WTC11 (cell line): Measurements from ENCODE around the gene CARMIL1. TPM values are rescaled to one million over a fixed set of nuclear protein-coding genes. Genes with fewer than 3 reads are reported as not detected.

Source experiments
- CBFB ChIP-seq: sonication (generic); formaldehyde crosslinking; IDR thresholded peaks from 2 replicates; pipeline ENCODE4 v1.8.1; 2022; ENCODE audit warnings: mild to moderate bottlenecking, low read depth, missing genetic modification reagents
- E2F5 ChIP-seq: sonication (generic); formaldehyde crosslinking; IDR thresholded peaks from 2 replicates; pipeline ENCODE4 v1.8.1; 2022; ENCODE audit warnings: mild to moderate bottlenecking, moderate library complexity, missing genetic modification reagents
- ELF4 ChIP-seq: sonication (generic); formaldehyde crosslinking; IDR thresholded peaks from 2 replicates; pipeline ENCODE4 v1.8.1; 2022; ENCODE audit warnings: low read depth, mild to moderate bottlenecking, moderate library complexity, missing genetic modification reagents
- ESRRA ChIP-seq: sonication (generic); formaldehyde crosslinking; IDR thresholded peaks from 2 replicates; pipeline ENCODE4 v1.8.1; 2022; ENCODE audit warnings: mild to moderate bottlenecking, missing genetic modification reagents, borderline replicate concordance
- FOXJ3 ChIP-seq: sonication (generic); formaldehyde crosslinking; IDR thresholded peaks from 2 replicates; pipeline ENCODE4 v1.9.0; 2021; ENCODE audit warnings: missing genetic modification reagents, mild to moderate bottlenecking, borderline replicate concordance
- GABPB1 ChIP-seq: sonication (generic); formaldehyde crosslinking; IDR thresholded peaks from 2 replicates; pipeline ENCODE4 v1.8.1; 2023; ENCODE audit warnings: mild to moderate bottlenecking, missing genetic modification reagents
- JAZF1 ChIP-seq: fragments of 250-450 bp; sonication (Bioruptor Pico); IDR thresholded peaks from 2 replicates; pipeline ENCODE4 v1.9.0; 2021; ENCODE audit warnings: moderate library complexity, mild to moderate bottlenecking, inconsistent platforms
- JUN ChIP-seq: sonication (generic); formaldehyde crosslinking; IDR thresholded peaks from 2 replicates; pipeline ENCODE4 v1.8.0; 2023; ENCODE audit warnings: mild to moderate bottlenecking, missing genetic modification reagents
- MAX ChIP-seq: sonication (generic); formaldehyde crosslinking; IDR thresholded peaks from 2 replicates; pipeline ENCODE4 v1.8.0; 2022; ENCODE audit warnings: mild to moderate bottlenecking, missing genetic modification reagents
- MXD4 ChIP-seq: fragments of 250-450 bp; sonication (Bioruptor Pico); IDR thresholded peaks from 2 replicates; pipeline ENCODE4 v1.8.0; 2021; ENCODE audit warnings: mild to moderate bottlenecking, moderate library complexity, borderline replicate concordance
- MYBL2 ChIP-seq: sonication (generic); formaldehyde crosslinking; IDR thresholded peaks from 2 replicates; pipeline ENCODE4 v1.8.1; 2023; ENCODE audit warnings: mild to moderate bottlenecking, moderate library complexity, missing genetic modification reagents
- NFATC4 ChIP-seq: fragments of 250-450 bp; sonication (Bioruptor Pico); IDR thresholded peaks from 2 replicates; pipeline ENCODE4 v1.9.0; 2021; ENCODE audit warnings: mild to moderate bottlenecking
- NFYB ChIP-seq: sonication (generic); formaldehyde crosslinking; conservative IDR thresholded peaks from 2 replicates; pipeline ENCODE4 v1.8.0; 2022; ENCODE audit warnings: low read depth, missing genetic modification reagents
- OVOL2 ChIP-seq: fragments of 250-450 bp; sonication (Bioruptor Pico); IDR thresholded peaks from 2 replicates; pipeline ENCODE4 v1.9.0; 2021; ENCODE audit warnings: mild to moderate bottlenecking, borderline replicate concordance
- PRRX2 ChIP-seq: fragments of 250-450 bp; sonication (Bioruptor Pico); IDR thresholded peaks from 2 replicates; pipeline ENCODE4 v1.8.0; 2021; ENCODE audit warnings: mild to moderate bottlenecking
- RORB ChIP-seq: fragments of 250-450 bp; sonication (Bioruptor Pico); IDR thresholded peaks from 2 replicates; pipeline ENCODE4 v1.9.0; 2021; ENCODE audit warnings: mild to moderate bottlenecking
- TEAD4 ChIP-seq: sonication (generic); formaldehyde crosslinking; IDR thresholded peaks from 2 replicates; pipeline ENCODE4 v1.8.0; 2022; ENCODE audit warnings: mild to moderate bottlenecking, missing genetic modification reagents
- ZNF121 ChIP-seq: sonication (generic); formaldehyde crosslinking; IDR thresholded peaks from 2 replicates; pipeline ENCODE4 v1.8.0; 2023; ENCODE audit warnings: missing genetic modification reagents
- ZNF219 ChIP-seq: sonication (generic); formaldehyde crosslinking; IDR thresholded peaks from 2 replicates; pipeline ENCODE4 v1.8.0; 2023; ENCODE audit warnings: missing genetic modification reagents, mild to moderate bottlenecking, borderline replicate concordance
- ZNF281 ChIP-seq: sonication (generic); formaldehyde crosslinking; IDR thresholded peaks from 2 replicates; pipeline ENCODE4 v1.8.0; 2023; ENCODE audit warnings: mild to moderate bottlenecking, missing genetic modification reagents
- ZNF317 ChIP-seq: sonication (generic); formaldehyde crosslinking; IDR thresholded peaks from 2 replicates; pipeline ENCODE4 v1.8.1; 2023; ENCODE audit warnings: low read depth, mild to moderate bottlenecking, moderate library complexity, missing genetic modification reagents, borderline replicate concordance
- ZNF396 ChIP-seq: fragments of 250-450 bp; sonication (Bioruptor Pico); IDR thresholded peaks from 2 replicates; pipeline ENCODE4 v1.8.0; 2021; ENCODE audit warnings: mild to moderate bottlenecking, moderate library complexity, borderline replicate concordance
- ZNF416 ChIP-seq: fragments of 250-450 bp; sonication (Bioruptor Pico); IDR thresholded peaks from 2 replicates; pipeline ENCODE4 v1.9.0; 2021; ENCODE audit warnings: mild to moderate bottlenecking, inconsistent platforms
- ZNF671 ChIP-seq: fragments of 250-450 bp; sonication (Bioruptor Pico); IDR thresholded peaks from 2 replicates; pipeline ENCODE4 v1.8.0; 2021; ENCODE audit warnings: mild to moderate bottlenecking
- total RNA-seq: library from RNA; stranded (reverse); gene quantifications from 3 replicates; pipeline ENCODE4 v1.2.3, GENCODE V29; 2021
- TF ChIP-seq, protein P1 (sequence below): sonication (generic); formaldehyde crosslinking; IDR thresholded peaks from 2 replicates; pipeline ENCODE4 v1.8.1; 2023; ENCODE audit warnings: mild to moderate bottlenecking, moderate library complexity, missing genetic modification reagents
- TF ChIP-seq, protein P2 (sequence below): fragments of 250-450 bp; sonication (Bioruptor Pico); IDR thresholded peaks from 2 replicates; pipeline ENCODE4 v1.9.0; 2021; ENCODE audit warnings: mild to moderate bottlenecking
- TF ChIP-seq, protein P3 (sequence below): fragments of 250-450 bp; sonication (Bioruptor Pico); IDR thresholded peaks from 2 replicates; pipeline ENCODE4 v1.8.0; 2021; ENCODE audit warnings: mild to moderate bottlenecking
- TF ChIP-seq, protein P4 (sequence below): sonication (generic); formaldehyde crosslinking; IDR thresholded peaks from 2 replicates; pipeline ENCODE4 v1.8.0; 2022; ENCODE audit warnings: mild to moderate bottlenecking, missing genetic modification reagents

Gene CARMIL1
- total RNA-seq, 1 experiment from 2014 or later, result 36.2 TPM

- TF ChIP-seq ZNF317 (CRISPR knock-in tag) (no peak), ZNF396 (no peak), MYBL2 (CRISPR knock-in tag) (peak; percentile 89), TEAD4 (CRISPR knock-in tag) (peak; percentile 76; the same call in 1 of the 2 replicates), CBFB (CRISPR knock-in tag) (peak; percentile 90; the same call in 1 of the 2 replicates), RORB (no peak), ZNF671 (CRISPR knock-in tag) (no peak), E2F5 (CRISPR knock-in tag) (peak; percentile 73; the same call in 1 of the 2 replicates), MXD4 (CRISPR knock-in tag) (no peak), ESRRA (0 out of 2 replicates have a peak, but pooled peaks have one; percentile 35), ZNF121 (CRISPR knock-in tag) (no peak), JUN (CRISPR knock-in tag) (no peak; the same call in 1 of the 2 replicates), FOXJ3 (CRISPR knock-in tag) (no peak), GABPB1 (peak; percentile 82), ZNF281 (CRISPR knock-in tag) (peak; percentile 77; the same call in 1 of the 2 replicates), OVOL2 (no peak), PRRX2 (CRISPR knock-in tag) (no peak), JAZF1 (no peak), NFATC4 (CRISPR knock-in tag) (no peak), NFYB (peak; percentile 32; the same call in 1 of the 2 replicates), ZNF219 (CRISPR knock-in tag) (peak; percentile 71; the same call in 1 of the 2 replicates), ELF4 (CRISPR knock-in tag) (no peak), MAX (CRISPR knock-in tag) (peak; percentile 69), ZNF416 (CRISPR knock-in tag) (no peak)
- TF ChIP-seq, protein P1, sequence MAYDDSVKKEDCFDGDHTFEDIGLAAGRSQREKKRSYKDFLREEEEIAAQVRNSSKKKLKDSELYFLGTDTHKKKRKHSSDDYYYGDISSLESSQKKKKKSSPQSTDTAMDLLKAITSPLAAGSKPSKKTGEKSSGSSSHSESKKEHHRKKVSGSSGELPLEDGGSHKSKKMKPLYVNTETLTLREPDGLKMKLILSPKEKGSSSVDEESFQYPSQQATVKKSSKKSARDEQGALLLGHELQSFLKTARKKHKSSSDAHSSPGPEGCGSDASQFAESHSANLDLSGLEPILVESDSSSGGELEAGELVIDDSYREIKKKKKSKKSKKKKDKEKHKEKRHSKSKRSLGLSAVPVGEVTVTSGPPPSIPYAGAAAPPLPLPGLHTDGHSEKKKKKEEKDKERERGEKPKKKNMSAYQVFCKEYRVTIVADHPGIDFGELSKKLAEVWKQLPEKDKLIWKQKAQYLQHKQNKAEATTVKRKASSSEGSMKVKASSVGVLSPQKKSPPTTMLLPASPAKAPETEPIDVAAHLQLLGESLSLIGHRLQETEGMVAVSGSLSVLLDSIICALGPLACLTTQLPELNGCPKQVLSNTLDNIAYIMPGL (CRISPR knock-in tag), result no peak
- TF ChIP-seq, protein P2, sequence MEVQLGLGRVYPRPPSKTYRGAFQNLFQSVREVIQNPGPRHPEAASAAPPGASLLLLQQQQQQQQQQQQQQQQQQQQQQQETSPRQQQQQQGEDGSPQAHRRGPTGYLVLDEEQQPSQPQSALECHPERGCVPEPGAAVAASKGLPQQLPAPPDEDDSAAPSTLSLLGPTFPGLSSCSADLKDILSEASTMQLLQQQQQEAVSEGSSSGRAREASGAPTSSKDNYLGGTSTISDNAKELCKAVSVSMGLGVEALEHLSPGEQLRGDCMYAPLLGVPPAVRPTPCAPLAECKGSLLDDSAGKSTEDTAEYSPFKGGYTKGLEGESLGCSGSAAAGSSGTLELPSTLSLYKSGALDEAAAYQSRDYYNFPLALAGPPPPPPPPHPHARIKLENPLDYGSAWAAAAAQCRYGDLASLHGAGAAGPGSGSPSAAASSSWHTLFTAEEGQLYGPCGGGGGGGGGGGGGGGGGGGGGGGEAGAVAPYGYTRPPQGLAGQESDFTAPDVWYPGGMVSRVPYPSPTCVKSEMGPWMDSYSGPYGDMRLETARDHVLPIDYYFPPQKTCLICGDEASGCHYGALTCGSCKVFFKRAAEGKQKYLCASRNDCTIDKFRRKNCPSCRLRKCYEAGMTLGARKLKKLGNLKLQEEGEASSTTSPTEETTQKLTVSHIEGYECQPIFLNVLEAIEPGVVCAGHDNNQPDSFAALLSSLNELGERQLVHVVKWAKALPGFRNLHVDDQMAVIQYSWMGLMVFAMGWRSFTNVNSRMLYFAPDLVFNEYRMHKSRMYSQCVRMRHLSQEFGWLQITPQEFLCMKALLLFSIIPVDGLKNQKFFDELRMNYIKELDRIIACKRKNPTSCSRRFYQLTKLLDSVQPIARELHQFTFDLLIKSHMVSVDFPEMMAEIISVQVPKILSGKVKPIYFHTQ, result no peak
- TF ChIP-seq, protein P3, sequence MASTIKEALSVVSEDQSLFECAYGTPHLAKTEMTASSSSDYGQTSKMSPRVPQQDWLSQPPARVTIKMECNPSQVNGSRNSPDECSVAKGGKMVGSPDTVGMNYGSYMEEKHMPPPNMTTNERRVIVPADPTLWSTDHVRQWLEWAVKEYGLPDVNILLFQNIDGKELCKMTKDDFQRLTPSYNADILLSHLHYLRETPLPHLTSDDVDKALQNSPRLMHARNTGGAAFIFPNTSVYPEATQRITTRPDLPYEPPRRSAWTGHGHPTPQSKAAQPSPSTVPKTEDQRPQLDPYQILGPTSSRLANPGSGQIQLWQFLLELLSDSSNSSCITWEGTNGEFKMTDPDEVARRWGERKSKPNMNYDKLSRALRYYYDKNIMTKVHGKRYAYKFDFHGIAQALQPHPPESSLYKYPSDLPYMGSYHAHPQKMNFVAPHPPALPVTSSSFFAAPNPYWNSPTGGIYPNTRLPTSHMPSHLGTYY (CRISPR knock-in tag), result no peak
- TF ChIP-seq, protein P4, sequence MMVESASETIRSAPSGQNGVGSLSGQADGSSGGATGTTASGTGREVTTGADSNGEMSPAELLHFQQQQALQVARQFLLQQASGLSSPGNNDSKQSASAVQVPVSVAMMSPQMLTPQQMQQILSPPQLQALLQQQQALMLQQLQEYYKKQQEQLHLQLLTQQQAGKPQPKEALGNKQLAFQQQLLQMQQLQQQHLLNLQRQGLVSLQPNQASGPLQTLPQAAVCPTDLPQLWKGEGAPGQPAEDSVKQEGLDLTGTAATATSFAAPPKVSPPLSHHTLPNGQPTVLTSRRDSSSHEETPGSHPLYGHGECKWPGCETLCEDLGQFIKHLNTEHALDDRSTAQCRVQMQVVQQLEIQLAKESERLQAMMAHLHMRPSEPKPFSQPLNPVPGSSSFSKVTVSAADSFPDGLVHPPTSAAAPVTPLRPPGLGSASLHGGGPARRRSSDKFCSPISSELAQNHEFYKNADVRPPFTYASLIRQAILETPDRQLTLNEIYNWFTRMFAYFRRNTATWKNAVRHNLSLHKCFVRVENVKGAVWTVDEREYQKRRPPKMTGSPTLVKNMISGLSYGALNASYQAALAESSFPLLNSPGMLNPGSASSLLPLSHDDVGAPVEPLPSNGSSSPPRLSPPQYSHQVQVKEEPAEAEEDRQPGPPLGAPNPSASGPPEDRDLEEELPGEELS (CRISPR knock-in tag), result peak; percentile 94
Measured at GRCh38 chr6:25652007-25652515, 372.9 kb downstream of the CARMIL1 start, which contains the start of gene SCGN (continued).
